Uterus (tissue), 4 donors: ENCODE results near the gene PSMG3. TPM values are rescaled to one million over a fixed set of nuclear protein-coding genes. Genes with fewer than 3 reads are reported as not detected.

ENCODE experiments used
- DNase-seq, 2 donors: peaks; one replicate each; pipeline ENCODE4 v3.0.0-alpha.2; 2019 to 2020
- H3K27ac ChIP-seq, 2 donors: fragments of 200-600 bp; sonication (generic); 1 replicate in 1 of 2; 2 replicates in 1 of 2; pipeline ENCODE4 v1.5.1; 2016 to 2018
- H3K27me3 ChIP-seq, 2 donors: fragments of 200-600 bp; sonication (generic); one replicate each; pipeline ENCODE4 v1.5.1; 2018 to 2019; ENCODE audit warnings: control low read depth in 1 of 2
- H3K36me3 ChIP-seq, 2 donors: fragments of 200-600 bp; sonication (generic); one replicate each; pipeline ENCODE4 v1.5.1; 2019; ENCODE audit warnings: control low read depth in 1 of 2
- H3K4me1 ChIP-seq, 2 donors: fragments of 200-600 bp; sonication (generic); one replicate each; pipeline ENCODE4 v1.5.1; 2018 to 2019; ENCODE audit warnings: control low read depth in 1 of 2
- H3K4me3 ChIP-seq, 2 donors: fragments of 200-600 bp; sonication (generic); 1 replicate in 1 of 2; 2 replicates in 1 of 2; pipeline ENCODE4 v1.5.1; 2018 to 2019; ENCODE audit warnings: mild to moderate bottlenecking in 1 of 2
- H3K9me3 ChIP-seq, 2 donors: fragments of 200-600 bp; sonication (generic); one replicate each; pipeline ENCODE4 v1.5.1; 2019; ENCODE audit warnings: control low read depth in 1 of 2
- POLR2A ChIP-seq, 2 donors: fragments of 450-650 bp; IDR thresholded peaks; one replicate each; pipeline ENCODE4 v1.6.1; 2016; ENCODE audit warnings: antibody characterized with exemption in 2 of 2, mild to moderate bottlenecking in 1 of 2, moderate library complexity in 1 of 2
- intact Hi-C: fragments of 100-400 bp; cut with DNase I; formaldehyde crosslinking; loops from one replicate; pipeline ENCODE4 v1.15.1; 2023; ENCODE audit warnings: low total_unique reads
- total RNA-seq, 4 donors: library from RNA; depleted of rRNA in 3 of 4; stranded (reverse); fragments of >200 nt in 3 of 4; gene quantifications; one replicate each; pipeline versions ENCODE4 v1.1.0 to v1.2.4, GENCODE V29; 2014 to 2023
- TF ChIP-seq, protein P1 (sequence below), 4 experiments: fragments of 200-600 bp in 2 of 4; fragments of 450-650 bp in 2 of 4; sonication (generic) in 2 of 4; IDR thresholded peaks; one replicate each; pipeline ENCODE4 v1.5.1; 2016 to 2019; ENCODE audit warnings: antibody characterized with exemption in 4 of 4, mild to moderate bottlenecking in 2 of 4, moderate library complexity in 1 of 4
- donor health status: DM: yes; HTN: yes; CAD: no.

The PSMG3 gene
- total RNA-seq, 4 donors from 2014 or later: 16.4 to 143 (median 25.7) TPM

DNA sequence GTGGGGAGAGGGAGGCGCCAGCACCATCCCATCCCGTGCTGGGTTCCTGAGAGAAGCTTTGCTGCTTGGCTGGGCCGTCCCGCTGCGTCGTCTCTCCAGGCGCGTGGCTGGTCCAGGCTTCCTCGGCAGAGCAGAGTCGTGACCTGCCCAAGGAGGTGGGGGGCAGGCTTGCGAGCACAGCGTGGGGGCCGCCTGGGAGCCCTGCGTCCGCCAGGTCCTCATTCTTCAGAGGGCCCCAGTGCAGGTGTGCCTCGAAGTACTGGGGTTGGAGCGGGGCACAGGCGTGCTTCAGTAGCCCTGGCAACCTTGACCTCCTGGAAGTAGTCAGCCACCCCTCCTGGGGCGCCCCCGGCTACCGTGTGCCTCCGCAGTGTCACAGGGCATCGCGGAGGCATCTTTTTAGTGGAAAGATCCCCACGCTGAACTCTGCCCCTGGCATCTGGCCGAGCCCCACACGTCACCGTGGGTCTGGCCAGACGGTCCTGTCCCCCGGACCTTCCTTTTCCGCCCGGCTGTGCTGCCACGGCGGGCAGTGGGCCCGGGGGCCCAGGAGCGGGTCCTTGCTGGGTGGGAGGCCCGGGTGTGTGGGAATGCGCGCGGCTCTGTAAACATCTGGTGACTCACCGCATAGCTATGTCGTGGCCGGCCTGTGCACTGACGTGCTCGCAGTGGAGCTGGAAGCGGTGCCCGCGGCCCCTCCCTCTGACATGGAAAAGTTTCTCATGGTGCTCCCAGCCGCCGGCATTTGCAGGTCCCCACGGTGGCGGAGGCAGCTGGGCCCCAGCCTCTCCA, 32.9 kb downstream of the PSMG3 start:
- peak; percentile 97 to 98 for DNase-seq
- H3K27me3 ChIP-seq: no peaks in the 10 kb centered on the region
- intact Hi-C loops: no loop called here

DNA sequence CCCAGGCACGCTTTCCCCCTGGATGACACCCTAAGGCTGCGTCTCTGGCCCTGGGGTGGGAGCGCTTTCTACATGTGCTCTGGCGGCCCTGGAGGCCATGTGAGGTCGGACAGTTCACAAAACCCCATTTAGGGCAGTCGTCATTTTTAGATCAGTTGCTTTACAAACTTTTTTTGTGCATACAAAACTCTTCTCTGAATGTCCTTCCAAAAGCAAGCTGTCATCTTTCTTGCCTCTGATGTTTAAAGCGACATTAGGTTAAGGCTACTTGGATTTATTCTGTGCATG, 33.4 kb downstream of the PSMG3 start:
- intact Hi-C loops: no loop called here
- H3K9me3 ChIP-seq: no peaks in the 10 kb centered on the region
- no peak for TF ChIP-seq POLR2A (IDR thresholded peaks at IDR 0.05)
- TF ChIP-seq, protein P1, sequence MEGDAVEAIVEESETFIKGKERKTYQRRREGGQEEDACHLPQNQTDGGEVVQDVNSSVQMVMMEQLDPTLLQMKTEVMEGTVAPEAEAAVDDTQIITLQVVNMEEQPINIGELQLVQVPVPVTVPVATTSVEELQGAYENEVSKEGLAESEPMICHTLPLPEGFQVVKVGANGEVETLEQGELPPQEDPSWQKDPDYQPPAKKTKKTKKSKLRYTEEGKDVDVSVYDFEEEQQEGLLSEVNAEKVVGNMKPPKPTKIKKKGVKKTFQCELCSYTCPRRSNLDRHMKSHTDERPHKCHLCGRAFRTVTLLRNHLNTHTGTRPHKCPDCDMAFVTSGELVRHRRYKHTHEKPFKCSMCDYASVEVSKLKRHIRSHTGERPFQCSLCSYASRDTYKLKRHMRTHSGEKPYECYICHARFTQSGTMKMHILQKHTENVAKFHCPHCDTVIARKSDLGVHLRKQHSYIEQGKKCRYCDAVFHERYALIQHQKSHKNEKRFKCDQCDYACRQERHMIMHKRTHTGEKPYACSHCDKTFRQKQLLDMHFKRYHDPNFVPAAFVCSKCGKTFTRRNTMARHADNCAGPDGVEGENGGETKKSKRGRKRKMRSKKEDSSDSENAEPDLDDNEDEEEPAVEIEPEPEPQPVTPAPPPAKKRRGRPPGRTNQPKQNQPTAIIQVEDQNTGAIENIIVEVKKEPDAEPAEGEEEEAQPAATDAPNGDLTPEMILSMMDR (IDR thresholded peaks at IDR 0.05): no peak
- H3K27me3 ChIP-seq: no peaks in the 10 kb centered on the region
- peak overlapping the region; percentile 46 to 58 for H3K4me3 ChIP-seq
- H3K36me3 ChIP-seq: no peaks in the 10 kb centered on the region
- DNase-seq: peak in 1 of 2 donors; percentile 37
- peaks cover 12 to 24% of the 10 kb centered on the region in 2 donors for H3K4me1 ChIP-seq
- peak overlapping the region; percentile 96 to 98 for H3K27ac ChIP-seq

More for the DNA sequence above, 32.9 kb downstream of the PSMG3 start:
- no peaks in the 10 kb centered on the region for H3K9me3 ChIP-seq
- TF ChIP-seq, protein P1 (IDR thresholded peaks at IDR 0.05): no peak
- peak; percentile 78 to 91 for TF ChIP-seq POLR2A (IDR thresholded peaks at IDR 0.05)
- peak overlapping the region; percentile 46 to 58 for H3K4me3 ChIP-seq
- H3K36me3 ChIP-seq: no peaks in the 10 kb centered on the region
- peak overlapping the region; percentile 96 to 98 for H3K27ac ChIP-seq
- peaks cover 12 to 24% of the 10 kb centered on the region in 2 donors for H3K4me1 ChIP-seq

DNA sequence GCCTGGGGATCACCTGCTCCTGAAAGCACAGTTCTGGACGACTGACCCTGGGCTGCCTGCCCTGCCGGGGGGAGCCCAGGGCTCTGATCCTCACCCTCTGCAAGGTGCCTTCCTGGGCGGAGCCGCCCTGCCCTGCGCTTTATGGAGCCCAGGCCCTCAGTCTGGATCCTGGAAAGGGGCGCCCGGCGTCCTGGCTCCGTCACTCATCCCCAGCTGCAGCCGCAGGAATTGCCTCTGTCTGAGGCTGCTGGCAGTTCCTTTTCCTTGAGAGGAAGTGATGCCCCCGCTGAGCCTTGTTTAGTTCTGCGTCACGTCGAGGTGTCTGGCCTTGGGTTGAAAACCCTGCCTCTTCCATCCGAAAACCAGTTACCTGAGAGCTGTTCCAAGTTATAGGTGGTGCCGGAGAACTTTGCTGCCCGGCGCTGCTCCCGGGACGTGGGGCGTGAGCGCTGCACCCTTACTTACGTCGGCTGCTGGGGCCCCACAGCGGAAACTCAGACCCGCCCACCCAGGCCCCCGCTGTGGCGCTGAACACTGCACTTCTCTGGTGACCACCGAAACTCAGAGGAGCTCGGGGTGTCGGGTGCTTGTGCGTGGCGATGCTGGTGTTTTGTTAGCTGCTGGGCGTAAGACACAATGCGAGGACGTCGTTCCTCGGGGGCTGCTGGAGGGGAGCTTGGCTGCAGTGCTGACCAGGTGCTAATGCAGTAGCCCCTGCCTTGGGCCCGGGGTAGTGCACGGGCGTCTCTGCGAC, 34.0 kb downstream of the PSMG3 start:
- peak; percentile 21 to 23 for DNase-seq
- no peaks in the 10 kb centered on the region for H3K27me3 ChIP-seq
- TF ChIP-seq POLR2A (IDR thresholded peaks at IDR 0.05): no peak
- TF ChIP-seq, protein P1 (IDR thresholded peaks at IDR 0.05): peak in 1 of 4 experiments; percentile 10
- H3K9me3 ChIP-seq: no peaks in the 10 kb centered on the region
- no peak overlapping the region for H3K4me3 ChIP-seq
- H3K4me1 ChIP-seq: peaks cover 12 to 24% of the 10 kb centered on the region in 2 donors
- intact Hi-C loops: no loop called here
- H3K36me3 ChIP-seq: no peaks in the 10 kb centered on the region
- H3K27ac ChIP-seq: peak overlapping the region; percentile 96 to 98

DNA sequence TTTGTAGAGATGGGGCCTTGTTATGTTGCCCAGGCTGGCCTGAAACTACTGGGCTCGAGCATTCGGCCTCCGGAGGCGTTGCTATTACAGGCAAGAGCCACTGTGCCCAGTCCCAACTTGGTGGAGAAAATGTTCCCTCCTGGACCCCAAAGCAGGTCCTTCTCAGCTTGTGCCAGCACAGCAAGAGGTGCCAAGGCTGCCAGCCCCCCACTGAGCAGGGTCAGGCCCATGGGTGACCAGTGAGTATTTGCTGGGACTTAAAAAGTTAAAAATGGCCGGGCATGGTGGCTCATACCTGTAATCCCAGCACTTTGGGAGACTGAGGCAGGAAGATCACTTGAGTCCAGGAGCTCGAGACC, 34.8 kb downstream of the PSMG3 start:
- intact Hi-C loops: no loop called here
- Histone ChIP-seq H3K27ac (peak overlapping the region; percentile 96 to 98), H3K27me3 (no peaks in the 10 kb centered on the region), H3K9me3 (no peaks in the 10 kb centered on the region), H3K4me3 (no peak overlapping the region), H3K4me1 (peaks cover 12 to 24% of the 10 kb centered on the region in 2 donors), H3K36me3 (no peaks in the 10 kb centered on the region)
- TF ChIP-seq POLR2A (IDR thresholded peaks at IDR 0.05): no peak
- TF ChIP-seq, protein P1 (IDR thresholded peaks at IDR 0.05): no peak
- peak in 1 of 2 donors; percentile 16 for DNase-seq
